Measurements from ENCODE around the gene MRPL19. TPM values are rescaled to one million over a fixed set of nuclear protein-coding genes. Genes with fewer than 3 reads are reported as not detected.

Gene MRPL19
- total RNA-seq, 1 experiment from 2014 or later, result 73.0 TPM

- H3K79me1 ChIP-seq (ENCODE audit: insufficient read depth, low read depth, low read length, poor library complexity, severe bottlenecking), result no peaks in the 10 kb centered on the region
- H3K56ac ChIP-seq (ENCODE audit: insufficient read length, low read depth, low read length), result no peak overlapping the region
- WGBS (ENCODE audit: extremely low coverage, insufficient read length, low lambda C conversion rate), result no CpG with 5 or more reads among the region's 1 CpG
- H4K20me1 ChIP-seq (ENCODE audit: control insufficient read depth, insufficient read depth, insufficient read length), result no peaks in the 10 kb centered on the region
- no peak overlapping the region for H2BK15ac ChIP-seq (ENCODE audit: low read depth, low read length)
- H3K18ac ChIP-seq (ENCODE audit: insufficient read length, low read depth, low read length), result no peak overlapping the region
- Mint-ChIP-seq H3K27me3 (ENCODE audit: low read depth) (no peaks in the 10 kb centered on the region; the same call in 1 of the 2 replicates), H3K9me3 (no peaks in the 10 kb centered on the region), H3K27ac (no peak overlapping the region; a peak in 1 of 7 replicates), H3K4me1 (peaks cover 8 to 13% of the 10 kb centered on the region in 2 experiments), H3K36me3 (ENCODE audit: insufficient read depth in 1 of 3, low read depth in 3 of 3) (peaks cover 12 to 49% (median 42%) of the 10 kb centered on the region in 3 experiments; a peak in 5 of 7 replicates), H3K4me3 (no peak overlapping the region)
- H3K9ac ChIP-seq (ENCODE audit: extremely low read depth, insufficient read length, low read length), result no peak overlapping the region
- no peak overlapping the region for H3T11ph ChIP-seq (ENCODE audit: low read length)
- H4K5ac ChIP-seq (ENCODE audit: insufficient read length, low read depth, low read length), result no peak overlapping the region
- H2AK5ac ChIP-seq (ENCODE audit: insufficient read length, low read length), result no peak overlapping the region
- H3K14ac ChIP-seq (ENCODE audit: insufficient read depth, low read length), result no peak overlapping the region
- no peak overlapping the region for H4K8ac ChIP-seq (replicated peaks; ENCODE audit: insufficient read length, low read depth, low read length)
- H2AFZ ChIP-seq (ENCODE audit: low read length), result no peak overlapping the region
- no peak for TF ChIP-seq CTCF (conservative IDR thresholded peaks at IDR 0.05)
- no peak overlapping the region for H2BK5ac ChIP-seq (ENCODE audit: insufficient read length, low read length)
- peaks cover under 1% of the 10 kb centered on the region for H3K23me2 ChIP-seq (ENCODE audit: insufficient read length, low read depth, low read length, poor library complexity, severe bottlenecking)
- no peak overlapping the region for H2BK120ac ChIP-seq (ENCODE audit: low read depth, low read length, poor library complexity, severe bottlenecking)
- H3K79me2 ChIP-seq (ENCODE audit: insufficient read depth, low read length), result no peaks in the 10 kb centered on the region; the same call in 1 of the 2 replicates
- no peak overlapping the region for H3K4me2 ChIP-seq (ENCODE audit: insufficient read depth, insufficient read length, low read length)
- no peak overlapping the region for H2BK12ac ChIP-seq (ENCODE audit: insufficient read length, low read depth, low read length)
- no peaks in the 10 kb centered on the region for H3K4me1 ChIP-seq (ENCODE audit: insufficient read depth, low read length)
- no peak overlapping the region for H4K91ac ChIP-seq (ENCODE audit: insufficient read length, low read depth, low read length)
- no peak for DNase-seq
- no peak overlapping the region for H3K27ac ChIP-seq (ENCODE audit: insufficient read length, low read depth, low read length)
- no peaks in the 10 kb centered on the region for H3K9me3 ChIP-seq (ENCODE audit: control insufficient read depth, low read depth, low read length)
- H2BK20ac ChIP-seq (ENCODE audit: low read depth, low read length, poor library complexity, severe bottlenecking), result no peak overlapping the region
- H3K23ac ChIP-seq (ENCODE audit: insufficient read length, low read depth, low read length), result no peak overlapping the region
- no peaks in the 10 kb centered on the region for H3K27me3 ChIP-seq (ENCODE audit: insufficient read depth, low read length)
- no peak overlapping the region for H3K4ac ChIP-seq (ENCODE audit: low read depth, low read length)
Observed at GRCh38 chr2:75705921-75706320, 59.3 kb downstream of the MRPL19 start.
